ENCODE data around the gene MSRB3. TPM values are rescaled to one million over a fixed set of nuclear protein-coding genes. Genes with fewer than 3 reads are reported as not detected.

The MSRB3 gene
- total and polyA plus RNA-seq, 2 experiments from 2014 or later = 0.95 to 1.7 TPM

DNA sequence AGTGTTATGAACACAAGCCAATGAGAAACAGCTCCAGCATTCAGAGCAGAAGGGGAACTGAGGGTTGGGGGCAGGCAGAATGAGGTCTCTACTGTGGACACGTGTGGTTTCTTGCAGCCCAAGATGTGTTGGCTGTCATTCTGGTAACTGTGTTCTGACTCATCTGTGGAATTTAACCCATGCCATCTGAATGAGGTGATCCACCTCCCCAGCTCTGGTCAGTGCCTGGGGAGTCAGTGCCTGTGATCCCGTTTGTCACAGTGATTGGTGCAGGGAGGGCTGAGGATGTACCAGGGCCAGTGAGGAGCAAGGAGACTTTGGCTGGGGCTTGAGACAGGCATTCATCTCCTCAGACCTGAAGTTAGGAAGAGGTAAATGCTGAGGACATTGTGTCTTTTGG, 216.8 kb downstream of the MSRB3 start:
- no peak overlapping the region for H3K27ac ChIP-seq (ENCODE audit: low read depth)
- peaks cover 8% of the 10 kb centered on the region; the same call in 1 of the 2 replicates for H3K9me2 ChIP-seq (ENCODE audit: insufficient read depth)
- no peaks in the 10 kb centered on the region for H4K20me1 ChIP-seq (replicated peaks; ENCODE audit: insufficient read depth)
- ATAC-seq (no peak), DNase-seq (ENCODE audit: low spot score) (no peak)
- Mint-ChIP-seq H3K36me3 (ENCODE audit: low read depth) (no peaks in the 10 kb centered on the region), H3K9me3 (no peaks in the 10 kb centered on the region), H3K4me3 (no peak overlapping the region), H3K27me3 (ENCODE audit: insufficient read depth, low read depth, poor library complexity) (peaks cover 2% of the 10 kb centered on the region), H3K27ac (no peak overlapping the region), H3K4me1 (peaks cover 17% of the 10 kb centered on the region; the same call in 2 of the 3 replicates)
- H3K36me3 ChIP-seq (ENCODE audit: insufficient read depth) = no peaks in the 10 kb centered on the region
- H3K4me3 ChIP-seq = no peak overlapping the region
- no peaks in the 10 kb centered on the region for H3F3A ChIP-seq (replicated peaks; ENCODE audit: low read depth)
- peaks cover 6% of the 10 kb centered on the region; the same call in 1 of the 2 replicates for H3K4me1 ChIP-seq (ENCODE audit: insufficient read depth)
- H3K27me3 ChIP-seq (ENCODE audit: insufficient read depth) = no peaks in the 10 kb centered on the region
- H3K4me2 ChIP-seq = no peak overlapping the region
- no peak overlapping the region for H2AFZ ChIP-seq
- TF ChIP-seq EZH2 (IDR thresholded peaks at IDR 0.05; ENCODE audit: low read depth, unreplicated experiment) (no peak), STAT1 (IDR thresholded peaks at IDR 0.05; ENCODE audit: unreplicated experiment) (no peak), POLR2AphosphoS5 (IDR thresholded peaks at IDR 0.05; ENCODE audit: low read depth) (no peak), JUNB (IDR thresholded peaks at IDR 0.05; ENCODE audit: unreplicated experiment) (no peak), NANOG (IDR thresholded peaks at IDR 0.05; ENCODE audit: borderline replicate concordance) (no peak), CREB1 (CRISPR knock-in tag; IDR thresholded peaks at IDR 0.05; ENCODE audit: low read depth) (no peak), EZH2phosphoT487 (IDR thresholded peaks at IDR 0.05; ENCODE audit: unreplicated experiment) (no peak), ZNF114 (CRISPR knock-in tag; IDR thresholded peaks at IDR 0.05) (no peak), ZNF331 (CRISPR knock-in tag; IDR thresholded peaks at IDR 0.05; ENCODE audit: low read depth) (no peak)
- TF ChIP-seq, protein P1, sequence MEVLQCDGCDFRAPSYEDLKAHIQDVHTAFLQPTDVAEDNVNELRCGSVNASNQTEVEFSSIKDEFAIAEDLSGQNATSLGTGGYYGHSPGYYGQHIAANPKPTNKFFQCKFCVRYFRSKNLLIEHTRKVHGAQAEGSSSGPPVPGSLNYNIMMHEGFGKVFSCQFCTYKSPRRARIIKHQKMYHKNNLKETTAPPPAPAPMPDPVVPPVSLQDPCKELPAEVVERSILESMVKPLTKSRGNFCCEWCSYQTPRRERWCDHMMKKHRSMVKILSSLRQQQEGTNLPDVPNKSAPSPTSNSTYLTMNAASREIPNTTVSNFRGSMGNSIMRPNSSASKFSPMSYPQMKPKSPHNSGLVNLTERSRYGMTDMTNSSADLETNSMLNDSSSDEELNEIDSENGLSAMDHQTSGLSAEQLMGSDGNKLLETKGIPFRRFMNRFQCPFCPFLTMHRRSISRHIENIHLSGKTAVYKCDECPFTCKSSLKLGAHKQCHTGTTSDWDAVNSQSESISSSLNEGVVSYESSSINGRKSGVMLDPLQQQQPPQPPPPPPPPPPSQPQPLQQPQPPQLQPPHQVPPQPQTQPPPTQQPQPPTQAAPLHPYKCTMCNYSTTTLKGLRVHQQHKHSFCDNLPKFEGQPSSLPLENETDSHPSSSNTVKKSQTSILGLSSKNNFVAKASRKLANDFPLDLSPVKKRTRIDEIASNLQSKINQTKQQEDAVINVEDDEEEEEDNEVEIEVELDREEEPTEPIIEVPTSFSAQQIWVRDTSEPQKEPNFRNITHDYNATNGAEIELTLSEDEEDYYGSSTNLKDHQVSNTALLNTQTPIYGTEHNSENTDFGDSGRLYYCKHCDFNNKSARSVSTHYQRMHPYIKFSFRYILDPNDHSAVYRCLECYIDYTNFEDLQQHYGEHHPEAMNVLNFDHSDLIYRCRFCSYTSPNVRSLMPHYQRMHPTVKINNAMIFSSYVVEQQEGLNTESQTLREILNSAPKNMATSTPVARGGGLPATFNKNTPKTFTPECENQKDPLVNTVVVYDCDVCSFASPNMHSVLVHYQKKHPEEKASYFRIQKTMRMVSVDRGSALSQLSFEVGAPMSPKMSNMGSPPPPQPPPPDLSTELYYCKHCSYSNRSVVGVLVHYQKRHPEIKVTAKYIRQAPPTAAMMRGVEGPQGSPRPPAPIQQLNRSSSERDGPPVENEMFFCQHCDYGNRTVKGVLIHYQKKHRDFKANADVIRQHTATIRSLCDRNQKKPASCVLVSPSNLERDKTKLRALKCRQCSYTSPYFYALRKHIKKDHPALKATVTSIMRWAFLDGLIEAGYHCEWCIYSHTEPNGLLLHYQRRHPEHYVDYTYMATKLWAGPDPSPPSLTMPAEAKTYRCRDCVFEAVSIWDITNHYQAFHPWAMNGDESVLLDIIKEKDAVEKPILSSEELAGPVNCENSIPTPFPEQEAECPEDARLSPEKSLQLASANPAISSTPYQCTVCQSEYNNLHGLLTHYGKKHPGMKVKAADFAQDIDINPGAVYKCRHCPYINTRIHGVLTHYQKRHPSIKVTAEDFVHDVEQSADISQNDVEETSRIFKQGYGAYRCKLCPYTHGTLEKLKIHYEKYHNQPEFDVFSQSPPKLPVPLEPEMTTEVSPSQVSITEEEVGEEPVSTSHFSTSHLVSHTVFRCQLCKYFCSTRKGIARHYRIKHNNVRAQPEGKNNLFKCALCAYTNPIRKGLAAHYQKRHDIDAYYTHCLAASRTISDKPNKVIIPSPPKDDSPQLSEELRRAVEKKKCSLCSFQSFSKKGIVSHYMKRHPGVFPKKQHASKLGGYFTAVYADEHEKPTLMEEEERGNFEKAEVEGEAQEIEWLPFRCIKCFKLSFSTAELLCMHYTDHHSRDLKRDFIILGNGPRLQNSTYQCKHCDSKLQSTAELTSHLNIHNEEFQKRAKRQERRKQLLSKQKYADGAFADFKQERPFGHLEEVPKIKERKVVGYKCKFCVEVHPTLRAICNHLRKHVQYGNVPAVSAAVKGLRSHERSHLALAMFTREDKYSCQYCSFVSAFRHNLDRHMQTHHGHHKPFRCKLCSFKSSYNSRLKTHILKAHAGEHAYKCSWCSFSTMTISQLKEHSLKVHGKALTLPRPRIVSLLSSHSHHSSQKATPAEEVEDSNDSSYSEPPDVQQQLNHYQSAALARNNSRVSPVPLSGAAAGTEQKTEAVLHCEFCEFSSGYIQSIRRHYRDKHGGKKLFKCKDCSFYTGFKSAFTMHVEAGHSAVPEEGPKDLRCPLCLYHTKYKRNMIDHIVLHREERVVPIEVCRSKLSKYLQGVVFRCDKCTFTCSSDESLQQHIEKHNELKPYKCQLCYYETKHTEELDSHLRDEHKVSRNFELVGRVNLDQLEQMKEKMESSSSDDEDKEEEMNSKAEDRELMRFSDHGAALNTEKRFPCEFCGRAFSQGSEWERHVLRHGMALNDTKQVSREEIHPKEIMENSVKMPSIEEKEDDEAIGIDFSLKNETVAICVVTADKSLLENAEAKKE (CRISPR knock-in tag; IDR thresholded peaks at IDR 0.05) = no peak
- TF ChIP-seq, protein P2, sequence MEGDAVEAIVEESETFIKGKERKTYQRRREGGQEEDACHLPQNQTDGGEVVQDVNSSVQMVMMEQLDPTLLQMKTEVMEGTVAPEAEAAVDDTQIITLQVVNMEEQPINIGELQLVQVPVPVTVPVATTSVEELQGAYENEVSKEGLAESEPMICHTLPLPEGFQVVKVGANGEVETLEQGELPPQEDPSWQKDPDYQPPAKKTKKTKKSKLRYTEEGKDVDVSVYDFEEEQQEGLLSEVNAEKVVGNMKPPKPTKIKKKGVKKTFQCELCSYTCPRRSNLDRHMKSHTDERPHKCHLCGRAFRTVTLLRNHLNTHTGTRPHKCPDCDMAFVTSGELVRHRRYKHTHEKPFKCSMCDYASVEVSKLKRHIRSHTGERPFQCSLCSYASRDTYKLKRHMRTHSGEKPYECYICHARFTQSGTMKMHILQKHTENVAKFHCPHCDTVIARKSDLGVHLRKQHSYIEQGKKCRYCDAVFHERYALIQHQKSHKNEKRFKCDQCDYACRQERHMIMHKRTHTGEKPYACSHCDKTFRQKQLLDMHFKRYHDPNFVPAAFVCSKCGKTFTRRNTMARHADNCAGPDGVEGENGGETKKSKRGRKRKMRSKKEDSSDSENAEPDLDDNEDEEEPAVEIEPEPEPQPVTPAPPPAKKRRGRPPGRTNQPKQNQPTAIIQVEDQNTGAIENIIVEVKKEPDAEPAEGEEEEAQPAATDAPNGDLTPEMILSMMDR (conservative IDR thresholded peaks at IDR 0.05; ENCODE audit: low read depth in 2 of 2) = no peak
- TF ChIP-seq, protein P3, sequence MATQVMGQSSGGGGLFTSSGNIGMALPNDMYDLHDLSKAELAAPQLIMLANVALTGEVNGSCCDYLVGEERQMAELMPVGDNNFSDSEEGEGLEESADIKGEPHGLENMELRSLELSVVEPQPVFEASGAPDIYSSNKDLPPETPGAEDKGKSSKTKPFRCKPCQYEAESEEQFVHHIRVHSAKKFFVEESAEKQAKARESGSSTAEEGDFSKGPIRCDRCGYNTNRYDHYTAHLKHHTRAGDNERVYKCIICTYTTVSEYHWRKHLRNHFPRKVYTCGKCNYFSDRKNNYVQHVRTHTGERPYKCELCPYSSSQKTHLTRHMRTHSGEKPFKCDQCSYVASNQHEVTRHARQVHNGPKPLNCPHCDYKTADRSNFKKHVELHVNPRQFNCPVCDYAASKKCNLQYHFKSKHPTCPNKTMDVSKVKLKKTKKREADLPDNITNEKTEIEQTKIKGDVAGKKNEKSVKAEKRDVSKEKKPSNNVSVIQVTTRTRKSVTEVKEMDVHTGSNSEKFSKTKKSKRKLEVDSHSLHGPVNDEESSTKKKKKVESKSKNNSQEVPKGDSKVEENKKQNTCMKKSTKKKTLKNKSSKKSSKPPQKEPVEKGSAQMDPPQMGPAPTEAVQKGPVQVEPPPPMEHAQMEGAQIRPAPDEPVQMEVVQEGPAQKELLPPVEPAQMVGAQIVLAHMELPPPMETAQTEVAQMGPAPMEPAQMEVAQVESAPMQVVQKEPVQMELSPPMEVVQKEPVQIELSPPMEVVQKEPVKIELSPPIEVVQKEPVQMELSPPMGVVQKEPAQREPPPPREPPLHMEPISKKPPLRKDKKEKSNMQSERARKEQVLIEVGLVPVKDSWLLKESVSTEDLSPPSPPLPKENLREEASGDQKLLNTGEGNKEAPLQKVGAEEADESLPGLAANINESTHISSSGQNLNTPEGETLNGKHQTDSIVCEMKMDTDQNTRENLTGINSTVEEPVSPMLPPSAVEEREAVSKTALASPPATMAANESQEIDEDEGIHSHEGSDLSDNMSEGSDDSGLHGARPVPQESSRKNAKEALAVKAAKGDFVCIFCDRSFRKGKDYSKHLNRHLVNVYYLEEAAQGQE (IDR thresholded peaks at IDR 0.05; ENCODE audit: unreplicated experiment) = no peak
- TF ChIP-seq, protein P4, sequence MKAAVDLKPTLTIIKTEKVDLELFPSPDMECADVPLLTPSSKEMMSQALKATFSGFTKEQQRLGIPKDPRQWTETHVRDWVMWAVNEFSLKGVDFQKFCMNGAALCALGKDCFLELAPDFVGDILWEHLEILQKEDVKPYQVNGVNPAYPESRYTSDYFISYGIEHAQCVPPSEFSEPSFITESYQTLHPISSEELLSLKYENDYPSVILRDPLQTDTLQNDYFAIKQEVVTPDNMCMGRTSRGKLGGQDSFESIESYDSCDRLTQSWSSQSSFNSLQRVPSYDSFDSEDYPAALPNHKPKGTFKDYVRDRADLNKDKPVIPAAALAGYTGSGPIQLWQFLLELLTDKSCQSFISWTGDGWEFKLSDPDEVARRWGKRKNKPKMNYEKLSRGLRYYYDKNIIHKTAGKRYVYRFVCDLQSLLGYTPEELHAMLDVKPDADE (IDR thresholded peaks at IDR 0.05) = no peak
- no peaks in the 10 kb centered on the region for H3K79me2 ChIP-seq (replicated peaks; ENCODE audit: insufficient read depth)
